A549 treated with Hydrocortisone at 1 μM for 4 hours (cell line): ENCODE results near the gene CRISP2. TPM values are rescaled to one million over a fixed set of nuclear protein-coding genes. Genes with fewer than 3 reads are reported as not detected.

Experiments
- total RNA-seq: library from RNA; stranded (reverse); fragments of 200-300 nt; extraction: Qiagen RNA extraction; gene quantifications from 5 replicates; pipeline ENCODE4 v1.2.3, GENCODE V29; 2022

CRISP2 gene
- not detected in 5 replicates for total RNA-seq

GRCh38 chr6:49713346-49713745 is at the start of gene CRISP2:
Gene CRISP2, minus strand, starts transcription at chr6:49713543. Its CDS starts 4,347 bp downstream, at chr6:49709196.

GRCh38 chr6:49744259-49744658 is 30.9 kb upstream of the CRISP2 start, which contains the start of gene CRISP3:
Gene CRISP3, minus strand, starts transcription at chr6:49744388. Its CDS starts 21 bp downstream, at chr6:49744367.

Other genes with a start within 250 kb of the CRISP2 start
- gene GLYATL3, start 213.6 kb downstream of the CRISP2 start, total RNA-seq: not detected in 5 replicates
- 7.8 to 10.1 TPM (median 9.2 TPM) in 5 replicates for gene C6orf141, start 162.9 kb downstream of the CRISP2 start, total RNA-seq
- not detected in 5 replicates for gene RHAG, start 76.7 kb downstream of the CRISP2 start, total RNA-seq
- gene CRISP3, start 30.8 kb upstream of the CRISP2 start, total RNA-seq: not detected in 5 replicates
- gene PGK2, start 73.7 kb upstream of the CRISP2 start, total RNA-seq: not detected in 5 replicates
- not detected in 5 replicates for gene CRISP1, start 153.0 kb upstream of the CRISP2 start, total RNA-seq